Measurements from ENCODE around the gene RNF44.
A peak's percentile ranks its signal among the peaks of the same experiment; 100 is the strongest.

RNF44 gene

GRCh38 chr5:176536902-176537553, at the start of gene RNF44:
Gene RNF44 (minus strand): TSS chr5:176537402. CDS start chr5:176532472, 4,930 bp downstream.
- H3K4me3 Mint-ChIP-seq, result peak within 1 kb of the TSS; percentile 99
- no peaks in the 10 kb centered on the region for H3K36me3 Mint-ChIP-seq (ENCODE audit: low read depth)
- peaks cover 71% of the 10 kb centered on the region for H3K4me1 Mint-ChIP-seq
- TF ChIP-seq CTCF (IDR thresholded peaks at IDR 0.05), result no peak
- DNase-seq, result peak; percentile 99
- peaks cover 2% of the 10 kb centered on the region for H3K27me3 Mint-ChIP-seq (ENCODE audit: low read depth, poor library complexity)
- peak within 1 kb of the TSS; percentile 100 for H3K27ac Mint-ChIP-seq
- H3K9me3 Mint-ChIP-seq, result no peaks in the 10 kb centered on the region

GRCh38 chr5:176583076-176583475, 45.9 kb upstream of the RNF44 start:
- no peak overlapping the region for H3K4me3 Mint-ChIP-seq
- no peak overlapping the region for H3K27ac Mint-ChIP-seq
- no peak for DNase-seq
- H3K36me3 Mint-ChIP-seq (ENCODE audit: low read depth), result no peaks in the 10 kb centered on the region
- no peak for TF ChIP-seq CTCF (IDR thresholded peaks at IDR 0.05)
- H3K4me1 Mint-ChIP-seq, result peaks cover 6% of the 10 kb centered on the region
- H3K27me3 Mint-ChIP-seq (ENCODE audit: low read depth, poor library complexity), result peaks cover 2% of the 10 kb centered on the region
- H3K9me3 Mint-ChIP-seq, result peaks cover 31% of the 10 kb centered on the region

GRCh38 chr5:176581361-176581760, 44.2 kb upstream of the RNF44 start:
- Mint-ChIP-seq H3K4me3 (no peak overlapping the region), H3K9me3 (peaks cover 26% of the 10 kb centered on the region), H3K4me1 (peaks cover 21% of the 10 kb centered on the region), H3K27me3 (ENCODE audit: low read depth, poor library complexity) (peaks cover 2% of the 10 kb centered on the region), H3K36me3 (ENCODE audit: low read depth) (no peaks in the 10 kb centered on the region), H3K27ac (no peak overlapping the region)
- DNase-seq, result no peak
- no peak for TF ChIP-seq CTCF (IDR thresholded peaks at IDR 0.05)

GRCh38 chr5:176579323-176579722, 42.1 kb upstream of the RNF44 start:
- H3K4me1 Mint-ChIP-seq, result peaks cover 35% of the 10 kb centered on the region
- H3K27ac Mint-ChIP-seq, result no peak overlapping the region
- H3K36me3 Mint-ChIP-seq (ENCODE audit: low read depth), result no peaks in the 10 kb centered on the region
- peaks cover 3% of the 10 kb centered on the region for H3K27me3 Mint-ChIP-seq (ENCODE audit: low read depth, poor library complexity)
- H3K4me3 Mint-ChIP-seq, result no peak overlapping the region
- DNase-seq, result no peak
- TF ChIP-seq CTCF (IDR thresholded peaks at IDR 0.05), result no peak
- H3K9me3 Mint-ChIP-seq, result peaks cover 10% of the 10 kb centered on the region

- Mint-ChIP-seq H3K27me3 (ENCODE audit: low read depth, poor library complexity) (peaks cover 9% of the 10 kb centered on the region), H3K9me3 (peaks cover 2% of the 10 kb centered on the region), H3K4me1 (peaks cover 35% of the 10 kb centered on the region), H3K36me3 (ENCODE audit: low read depth) (no peaks in the 10 kb centered on the region), H3K4me3 (no peak overlapping the region), H3K27ac (no peak overlapping the region)
- DNase-seq, result peak; percentile 68
- TF ChIP-seq CTCF (IDR thresholded peaks at IDR 0.05), result peak; percentile 56
These were observed 41.2 kb upstream of the RNF44 start for GRCh38 chr5:176578391-176578808.
